Natural killer cell (primary cell): ENCODE measurements around the gene TARS2. TPM values are rescaled to one million over a fixed set of nuclear protein-coding genes. Genes with fewer than 3 reads are reported as not detected.

Source experiments
- ATAC-seq, 3 donors: fragments of 150-1000 bp in 2 of 3; fragments of 200-7000 bp in 1 of 3; cut with Tn5 transposase; 1 replicate in 1 of 3; 2 replicates in 2 of 3; pipeline ENCODE4 v1.10.0; 2021; ENCODE audit warnings: mild to moderate bottlenecking in 2 of 3, moderate library complexity in 2 of 3
- DNase-seq, 2 donors: peaks; one replicate each; pipeline versions ENCODE4 v3.0.0 to v3.0.0-alpha.2; 2013 to 2021; ENCODE audit warnings: mixed read lengths in 1 of 2
- H3K27ac ChIP-seq: one replicate; pipeline ENCODE4 v1.5.1; 2013; ENCODE audit warnings: mild to moderate bottlenecking, low read length
- H3K27me3 ChIP-seq: one replicate; pipeline ENCODE4 v1.6.1; 2013; ENCODE audit warnings: low read length; ENCODE audit not compliant: control insufficient read depth, insufficient read depth
- H3K36me3 ChIP-seq: one replicate; pipeline ENCODE4 v1.6.1; 2013; ENCODE audit warnings: low read length; ENCODE audit not compliant: control insufficient read depth, insufficient read depth
- H3K4me1 ChIP-seq: one replicate; pipeline ENCODE4 v1.6.1; 2013; ENCODE audit warnings: low read length; ENCODE audit not compliant: control insufficient read depth, insufficient read depth
- H3K4me3 ChIP-seq: one replicate; pipeline ENCODE4 v1.5.1; 2013; ENCODE audit warnings: low read length
- H3K9me3 ChIP-seq: one replicate; pipeline ENCODE4 v1.6.1; 2013; ENCODE audit warnings: low read length; ENCODE audit not compliant: control insufficient read depth, insufficient read depth
- H3K27ac Mint-ChIP-seq, 2 donors: one replicate each; pipeline ENCODE4 v1.8.0; 2022; ENCODE audit warnings: mild to moderate bottlenecking in 2 of 2, mixed read lengths in 2 of 2, moderate library complexity in 1 of 2
- H3K27me3 Mint-ChIP-seq, 2 donors: one replicate each; pipeline ENCODE4 v1.8.0; 2022; ENCODE audit warnings: low read depth in 2 of 2, mixed read lengths in 2 of 2
- H3K36me3 Mint-ChIP-seq: one replicate; pipeline ENCODE4 v1.8.0; 2022; ENCODE audit warnings: mixed read lengths
- H3K4me1 Mint-ChIP-seq, 2 donors: one replicate each; pipeline ENCODE4 v1.8.0; 2022; ENCODE audit warnings: mixed read lengths in 2 of 2
- H3K4me3 Mint-ChIP-seq: one replicate; pipeline ENCODE4 v1.8.0; 2022; ENCODE audit warnings: mild to moderate bottlenecking, moderate library complexity, mixed read lengths
- H3K9me3 Mint-ChIP-seq, 2 donors: one replicate each; pipeline ENCODE4 v1.8.0; 2022; ENCODE audit warnings: mixed read lengths in 2 of 2
- CTCF ChIP-seq: fragments of 200-600 bp; IDR thresholded peaks from one replicate; pipeline ENCODE4 v1.8.0; 2022; ENCODE audit warnings: antibody characterized with exemption
- WGBS: methylation state at CpG from one replicate; pipeline ENCODE4 v1.1.7; 2013; ENCODE audit warnings: missing lambda C conversion rate; ENCODE audit not compliant: insufficient coverage; 5-methylcytosine and 5-hydroxymethylcytosine counted together
- intact Hi-C: fragments of 100-400 bp; cut with micrococcal nuclease; formaldehyde crosslinking; loops from one replicate; pipeline ENCODE4 v1.14.2; 2022
- total RNA-seq, 4 donors: library from RNA; stranded (reverse); fragments of 120-200 nt in 1 of 4; gene quantifications; one replicate each; pipeline versions ENCODE4 v1.2.3 to v1.2.4, GENCODE V29; 2013 to 2022

The TARS2 gene
- total RNA-seq, 3 donors from 2014 or later (not counting 1 experiment from before 2014, with no cell fraction given) = 34.7 to 50.0 (median 44.9) TPM

GRCh38 chr1:150543500-150544143, 56.4 kb downstream of the TARS2 start:
- H3K4me3 ChIP-seq = no peak overlapping the region
- H3K36me3 Mint-ChIP-seq = no peaks in the 10 kb centered on the region
- H3K27me3 ChIP-seq = no peaks in the 10 kb centered on the region
- no peaks in the 10 kb centered on the region for H3K36me3 ChIP-seq
- H3K9me3 Mint-ChIP-seq = no peaks in the 10 kb centered on the region
- H3K9me3 ChIP-seq = no peaks in the 10 kb centered on the region
- H3K27me3 Mint-ChIP-seq = peaks cover 0 to 11% of the 10 kb centered on the region in 2 donors
- no peak overlapping the region for H3K4me3 Mint-ChIP-seq
- WGBS = 92% methylated on average over 12 of the region's 13 CpGs
- DNase-seq (no peak), ATAC-seq (no peak)
- TF ChIP-seq CTCF = no peak
- H3K27ac ChIP-seq = no peak overlapping the region
- peaks cover 4% of the 10 kb centered on the region for H3K4me1 ChIP-seq
- H3K27ac Mint-ChIP-seq = no peak overlapping the region
- intact Hi-C loops = no loop called here
- peaks cover 0 to 4% of the 10 kb centered on the region in 2 donors for H3K4me1 Mint-ChIP-seq

DNA sequence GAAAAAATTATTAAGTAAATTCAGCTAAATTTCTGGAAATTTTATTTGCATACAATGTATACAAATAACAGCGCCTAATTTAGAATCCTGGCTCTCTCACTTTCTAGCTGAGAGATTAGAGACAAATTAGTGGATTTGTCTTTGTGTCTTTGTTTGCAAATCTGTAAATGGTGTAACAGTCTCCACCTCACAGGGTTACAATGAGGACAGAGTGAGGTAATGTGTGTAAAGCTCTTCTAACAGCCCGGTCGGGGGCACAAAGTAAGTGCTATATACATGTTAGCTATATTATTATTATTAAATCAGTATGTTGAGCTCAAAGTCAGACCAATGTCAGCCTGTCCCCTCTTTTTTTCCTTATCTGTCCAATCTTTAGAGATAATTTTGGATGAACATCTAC, 57.0 kb downstream of the TARS2 start:
- no CpG with 5 or more reads among the region's 3 CpGs for WGBS
- H3K9me3 Mint-ChIP-seq = no peaks in the 10 kb centered on the region
- Histone ChIP-seq H3K4me1 (peaks cover 5% of the 10 kb centered on the region), H3K27ac (no peak overlapping the region), H3K36me3 (no peaks in the 10 kb centered on the region), H3K27me3 (no peaks in the 10 kb centered on the region), H3K4me3 (no peak overlapping the region), H3K9me3 (no peaks in the 10 kb centered on the region)
- ATAC-seq (no peak), DNase-seq (no peak)
- H3K4me3 Mint-ChIP-seq = no peak overlapping the region
- no peak for TF ChIP-seq CTCF
- peaks cover 0 to 11% of the 10 kb centered on the region in 2 donors for H3K27me3 Mint-ChIP-seq
- peaks cover 0 to 4% of the 10 kb centered on the region in 2 donors for H3K4me1 Mint-ChIP-seq
- H3K27ac Mint-ChIP-seq = no peak overlapping the region
- H3K36me3 Mint-ChIP-seq = no peaks in the 10 kb centered on the region
- intact Hi-C loops = no loop called here

- no peak overlapping the region for H3K4me3 Mint-ChIP-seq
- Histone ChIP-seq H3K36me3 (no peaks in the 10 kb centered on the region), H3K27me3 (peaks cover 4% of the 10 kb centered on the region), H3K27ac (no peak overlapping the region), H3K4me3 (no peak overlapping the region), H3K9me3 (no peaks in the 10 kb centered on the region), H3K4me1 (peaks cover 16% of the 10 kb centered on the region)
- no peak for DNase-seq
- no peak for ATAC-seq
- peaks cover 0 to 9% of the 10 kb centered on the region in 2 donors for H3K4me1 Mint-ChIP-seq
- no peaks in the 10 kb centered on the region for H3K36me3 Mint-ChIP-seq
- peaks cover 0 to 15% of the 10 kb centered on the region in 2 donors for H3K27me3 Mint-ChIP-seq
- whole genome bisulfite sequencing = 84% methylated on average over 2 of the region's 6 CpGs
- H3K27ac Mint-ChIP-seq = no peak overlapping the region
- no peak for TF ChIP-seq CTCF
- intact Hi-C loops = no loop called here
- no peaks in the 10 kb centered on the region for H3K9me3 Mint-ChIP-seq
These were observed 58.3 kb downstream of the TARS2 start for GRCh38 chr1:150545486-150546032.
